Activated CD8-positive, alpha-beta T cell treated with anti-CD3 and anti-CD28 coated beads for 36 hours (primary cell): ENCODE results near the gene TNFSF8. TPM values are rescaled to one million over a fixed set of nuclear protein-coding genes. Genes with fewer than 3 reads are reported as not detected.

Experiments
- ATAC-seq: fragments of 200-7000 bp; cut with Tn5 transposase; one replicate; pipeline ENCODE4 v1.10.0; 2021; ENCODE audit warnings: mild to moderate bottlenecking, moderate library complexity
- CTCF ChIA-PET: fragments of 350-600 bp; sonication (Branson Sonifier 250); formaldehyde crosslinking; loops from one replicate; lab custom pipeline; 2021; ENCODE audit warnings: antibody characterized with exemption; lab: Charles Lee
- POLR2A ChIA-PET: fragments of 350-600 bp; sonication (Branson Sonifier 250); formaldehyde crosslinking; loops from one replicate; lab custom pipeline; 2021; ENCODE audit warnings: antibody characterized with exemption; lab: Charles Lee
- DNase-seq: peaks from one replicate; pipeline ENCODE4 v3.0.0-alpha.2; 2020
- H3K27ac Mint-ChIP-seq: one replicate; pipeline ENCODE4 v1.8.0; 2021; ENCODE audit warnings: mild to moderate bottlenecking, mixed read lengths
- H3K27me3 Mint-ChIP-seq: one replicate; pipeline ENCODE4 v1.8.0; 2021; ENCODE audit warnings: mixed read lengths
- H3K36me3 Mint-ChIP-seq: one replicate; pipeline ENCODE4 v1.8.0; 2021; ENCODE audit warnings: low read depth, mixed read lengths
- H3K4me1 Mint-ChIP-seq: one replicate; pipeline ENCODE4 v1.8.0; 2021; ENCODE audit warnings: low read depth, mixed read lengths
- H3K4me3 Mint-ChIP-seq: one replicate; pipeline ENCODE4 v1.8.0; 2021; ENCODE audit warnings: mild to moderate bottlenecking, moderate library complexity, mixed read lengths
- H3K9me3 Mint-ChIP-seq: one replicate; pipeline ENCODE4 v1.8.0; 2021; ENCODE audit warnings: mixed read lengths
- CTCF ChIP-seq: fragments of 200-600 bp; IDR thresholded peaks from one replicate; pipeline ENCODE4 v1.8.0; 2022; ENCODE audit warnings: antibody characterized with exemption, mild to moderate bottlenecking
- intact Hi-C: fragments of 100-400 bp; cut with micrococcal nuclease; formaldehyde crosslinking; loops from one replicate; pipeline ENCODE4 v1.10.0; 2022
- total RNA-seq, 2 experiments: library from RNA; stranded (reverse); gene quantifications; one replicate each; pipeline ENCODE4 v1.2.3, GENCODE V29; 2021

Gene TNFSF8
- total RNA-seq, 2 experiments from 2014 or later, result 21.7 to 23.9 TPM

GRCh38 chr9:114908805-114909448, 21.5 kb downstream of the TNFSF8 start:
- intact Hi-C loops, result loop anchor here (2.0 to 5.0 kb wide), 3 partner anchors 103 to 212 kb away; no protein-coding TSS in a partner anchor
- no peaks in the 10 kb centered on the region for H3K27me3 Mint-ChIP-seq
- peaks cover 73% of the 10 kb centered on the region for H3K36me3 Mint-ChIP-seq

GRCh38 chr9:114908104-114908622, 22.2 kb downstream of the TNFSF8 start:
- Mint-ChIP-seq H3K4me3 (peak overlapping the region; percentile 60), H3K27me3 (no peaks in the 10 kb centered on the region), H3K4me1 (peaks cover 53% of the 10 kb centered on the region), H3K36me3 (peaks cover 77% of the 10 kb centered on the region), H3K27ac (peak overlapping the region; percentile 96), H3K9me3 (no peaks in the 10 kb centered on the region)
- DNase-seq, result peak; percentile 54
- no peak for TF ChIP-seq CTCF
- CTCF ChIA-PET, result interaction anchor here (0.6 to 8.4 kb wide), 19 partner anchors 10 to 503 kb away, joined by 3 to 188 read pairs (median 11); partner anchors contain the start of genes TEX48 and TNFSF8
- intact Hi-C loops, result loop anchor here (2.0 to 5.0 kb wide), 3 partner anchors 104 to 211 kb away; no protein-coding TSS in a partner anchor
- ATAC-seq, result peak; percentile 68
- POLR2A ChIA-PET, result interaction anchor here (0.7 to 2.4 kb wide), 8 partner anchors 13 to 225 kb away, joined by 3 to 10 read pairs (median 3); no protein-coding TSS in a partner anchor

More at GRCh38 chr9:114908805-114909448, 21.5 kb downstream of the TNFSF8 start:
- Mint-ChIP-seq H3K4me1 (peaks cover 56% of the 10 kb centered on the region), H3K9me3 (no peaks in the 10 kb centered on the region), H3K4me3 (peak overlapping the region; percentile 60), H3K27ac (peak overlapping the region; percentile 96)
- DNase-seq, result peak; percentile 74
- CTCF ChIA-PET, result interaction anchor here (0.6 to 8.4 kb wide), 17 partner anchors 9 to 243 kb away, joined by 3 to 188 read pairs (median 5); partner anchors contain the start of gene TEX48
- no peak for TF ChIP-seq CTCF
- peak; percentile 91 for ATAC-seq
- POLR2A ChIA-PET, result interaction anchor here (0.7 to 3.0 kb wide), 12 partner anchors 17 to 227 kb away, joined by 3 to 21 read pairs (median 3); partner anchors contain the start of genes TEX48 and TNFSF8

- intact Hi-C loops, result loop anchor here (1.0 to 5.0 kb wide), 3 partner anchors 105 to 226 kb away; no protein-coding TSS in a partner anchor
- Mint-ChIP-seq H3K4me1 (peaks cover 47% of the 10 kb centered on the region), H3K4me3 (no peak overlapping the region), H3K27ac (peak overlapping the region; percentile 96), H3K36me3 (peaks cover 79% of the 10 kb centered on the region), H3K27me3 (no peaks in the 10 kb centered on the region), H3K9me3 (no peaks in the 10 kb centered on the region)
- peak; percentile 48 for DNase-seq
- POLR2A ChIA-PET, result interaction anchor here (0.5 to 2.9 kb wide), 8 partner anchors 12 to 226 kb away, joined by 3 to 11 read pairs (median 3); no protein-coding TSS in a partner anchor
- CTCF ChIA-PET, result interaction anchor here (0.6 to 8.4 kb wide), 48 partner anchors 7 to 502 kb away, joined by 3 to 188 read pairs (median 4); partner anchors contain the start of genes TEX48 and TNFSF8
- peak; percentile 22 for ATAC-seq
- TF ChIP-seq CTCF, result peak; percentile 63
These were observed 23.3 kb downstream of the TNFSF8 start for GRCh38 chr9:114906922-114907571.

- Mint-ChIP-seq H3K4me1 (peaks cover 37% of the 10 kb centered on the region), H3K4me3 (no peak overlapping the region), H3K27ac (peak overlapping the region; percentile 5), H3K9me3 (peaks cover 6% of the 10 kb centered on the region), H3K27me3 (no peaks in the 10 kb centered on the region), H3K36me3 (peaks cover 86% of the 10 kb centered on the region)
- intact Hi-C loops, result loop anchor here (5.0 kb wide), 2 partner anchors 107 to 208 kb away; no protein-coding TSS in a partner anchor
- ATAC-seq, result no peak
- CTCF ChIA-PET, result interaction anchor here (1.0 to 8.4 kb wide), 13 partner anchors 9 to 500 kb away, joined by 3 to 188 read pairs (median 14); partner anchors contain the start of genes TEX48 and TNFSF8
- POLR2A ChIA-PET, result interaction anchor here (0.6 to 2.9 kb wide), 7 partner anchors 9 to 341 kb away, joined by 3 to 11 read pairs (median 3); no protein-coding TSS in a partner anchor
- TF ChIP-seq CTCF, result no peak
- DNase-seq, result no peak
These were observed 25.0 kb downstream of the TNFSF8 start for GRCh38 chr9:114905170-114905940.
